Activated T-cell treated with anti-CD3 and anti-CD28 coated beads for 1 hour (primary cell): ENCODE data around the gene GNG14.
"Not testable (repeated sequence)": the region's sequence is repeated elsewhere in the genome, so short reads cannot be mapped to it uniquely, and the experiment has no call there.

Experiments
- DNase-seq: peaks from one replicate; pipeline ENCODE4 v3.0.0-alpha.2; 2020; ENCODE audit warnings: low read depth

The GNG14 gene

GRCh38 chr19:12667731-12668302, 20.0 kb upstream of the GNG14 start:
- DNase-seq, result no peak

GRCh38 chr19:12668346-12668745, 19.5 kb upstream of the GNG14 start:
- DNase-seq, result no peak

- DNase-seq, result peak; percentile 45
Measured at GRCh38 chr19:12668932-12669269, 18.9 kb upstream of the GNG14 start.

- DNase-seq, result peak; percentile 68
Measured at GRCh38 chr19:12669270-12670158, 18.3 kb upstream of the GNG14 start.

GRCh38 chr19:12670159-12670928, 17.5 kb upstream of the GNG14 start:
- DNase-seq, result no peak

- DNase-seq, result no peak
Measured at GRCh38 chr19:12672744-12673143, 15.1 kb upstream of the GNG14 start.

GRCh38 chr19:12675399-12675798, 12.4 kb upstream of the GNG14 start:
- DNase-seq, result no peak

- DNase-seq, result no peak
Measured at GRCh38 chr19:12675940-12676339, 11.9 kb upstream of the GNG14 start.

GRCh38 chr19:12676384-12676792, 11.4 kb upstream of the GNG14 start:
- DNase-seq, result peak; percentile 85

- DNase-seq, result no peak
Measured at GRCh38 chr19:12676928-12677327, 10.9 kb upstream of the GNG14 start.

- DNase-seq, result not testable (repeated sequence)
Measured at GRCh38 chr19:12678039-12678438, 9.8 kb upstream of the GNG14 start.

GRCh38 chr19:12680034-12680433, 7.8 kb upstream of the GNG14 start:
- no peak for DNase-seq

GRCh38 chr19:12681074-12681987, 6.5 kb upstream of the GNG14 start, which contains the start of gene DHPS:
DHPS (minus strand) TSS chr19:12681880; CDS start chr19:12681766, 114 bp downstream.
- DNase-seq, result peak; percentile 81

- DNase-seq, result no peak
Measured at GRCh38 chr19:12685831-12686230, 2.0 kb upstream of the GNG14 start.

GRCh38 chr19:12689012-12689411, 1.2 kb downstream of the GNG14 start:
- no peak for DNase-seq

- DNase-seq, result no peak
Measured at GRCh38 chr19:12689581-12690216, 1.9 kb downstream of the GNG14 start.

GRCh38 chr19:12692960-12693359, 5.2 kb downstream of the GNG14 start:
- no peak for DNase-seq

- DNase-seq, result no peak
Measured at GRCh38 chr19:12694641-12695040, 6.8 kb downstream of the GNG14 start.

- DNase-seq, result no peak
Measured at GRCh38 chr19:12695096-12695495, 7.3 kb downstream of the GNG14 start.

GRCh38 chr19:12695514-12695913, 7.7 kb downstream of the GNG14 start:
- no peak for DNase-seq

- DNase-seq, result no peak
Measured at GRCh38 chr19:12695997-12696365, 8.2 kb downstream of the GNG14 start.
